Measurements from ENCODE around the gene CCSER1. TPM values are rescaled to one million over a fixed set of nuclear protein-coding genes. Genes with fewer than 3 reads are reported as not detected.

Gene CCSER1
- total and polyA plus RNA-seq, 4 donors, result 0.61 to 23.0 (median 3.8) TPM

DNA sequence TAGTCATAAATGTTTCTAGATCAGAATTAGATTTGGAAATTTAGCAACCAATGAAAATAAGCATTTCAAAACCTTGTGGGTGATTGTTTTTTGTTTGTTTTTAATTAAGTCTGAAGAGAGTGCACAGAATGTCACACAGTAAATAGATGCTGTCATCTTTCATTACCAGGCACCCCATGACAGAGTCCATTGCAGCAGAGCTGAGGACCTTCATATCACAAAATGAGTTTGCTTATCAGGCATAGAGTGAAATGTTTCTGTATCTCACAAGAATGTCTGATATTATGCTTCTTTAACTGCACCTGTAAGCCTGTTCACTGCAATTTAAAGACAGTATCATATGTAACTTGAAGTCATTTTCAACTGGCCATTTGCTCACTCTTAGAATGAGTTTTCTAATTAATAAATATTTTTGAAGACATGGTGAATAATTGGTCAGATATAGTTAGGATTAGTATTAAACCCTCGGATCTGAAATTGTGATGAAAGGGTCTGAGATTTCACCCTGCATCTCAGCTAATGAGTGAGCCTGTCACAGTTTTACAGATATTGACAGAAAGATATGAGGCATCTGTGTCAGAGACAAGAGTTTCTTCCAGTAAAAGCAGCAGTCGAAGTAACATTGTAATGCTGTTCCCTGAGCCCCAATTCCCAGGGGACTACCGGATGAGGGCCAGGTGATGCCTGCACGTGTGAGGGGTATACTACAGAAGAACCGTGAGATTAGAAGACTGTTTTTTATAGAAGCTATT, 416.4 kb downstream of the CCSER1 start:
- ATAC-seq (ENCODE audit: insufficient read depth, low FRiP score) (no peak), DNase-seq (no peak)
- H3K9me3 ChIP-seq (ENCODE audit: control insufficient read depth in 4 of 4, insufficient read depth in 3 of 4, low read length in 3 of 4), result no peaks in the 10 kb centered on the region
- H3K27ac ChIP-seq (ENCODE audit: low read depth in 1 of 2, low read length in 1 of 2), result no peak overlapping the region
- H3K4me1 ChIP-seq (ENCODE audit: control insufficient read depth in 5 of 5, insufficient read depth in 5 of 5, low read length in 5 of 5), result peaks cover 0 to 2% (median 0%) of the 10 kb centered on the region in 5 donors
- H3K9ac ChIP-seq (ENCODE audit: insufficient read depth in 1 of 2, low read length in 2 of 2), result no peak overlapping the region
- no peaks in the 10 kb centered on the region for H3K27me3 ChIP-seq (ENCODE audit: control insufficient read depth in 3 of 3, insufficient read depth in 3 of 3, low read length in 2 of 3)
- WGBS, 2 donors, result 93 to 95% methylated on average over 5 of the region's 5 CpGs
- H3K36me3 ChIP-seq (ENCODE audit: control insufficient read depth in 4 of 4, insufficient read depth in 4 of 4, low read length in 4 of 4), result no peaks in the 10 kb centered on the region
- TF ChIP-seq, protein P1, sequence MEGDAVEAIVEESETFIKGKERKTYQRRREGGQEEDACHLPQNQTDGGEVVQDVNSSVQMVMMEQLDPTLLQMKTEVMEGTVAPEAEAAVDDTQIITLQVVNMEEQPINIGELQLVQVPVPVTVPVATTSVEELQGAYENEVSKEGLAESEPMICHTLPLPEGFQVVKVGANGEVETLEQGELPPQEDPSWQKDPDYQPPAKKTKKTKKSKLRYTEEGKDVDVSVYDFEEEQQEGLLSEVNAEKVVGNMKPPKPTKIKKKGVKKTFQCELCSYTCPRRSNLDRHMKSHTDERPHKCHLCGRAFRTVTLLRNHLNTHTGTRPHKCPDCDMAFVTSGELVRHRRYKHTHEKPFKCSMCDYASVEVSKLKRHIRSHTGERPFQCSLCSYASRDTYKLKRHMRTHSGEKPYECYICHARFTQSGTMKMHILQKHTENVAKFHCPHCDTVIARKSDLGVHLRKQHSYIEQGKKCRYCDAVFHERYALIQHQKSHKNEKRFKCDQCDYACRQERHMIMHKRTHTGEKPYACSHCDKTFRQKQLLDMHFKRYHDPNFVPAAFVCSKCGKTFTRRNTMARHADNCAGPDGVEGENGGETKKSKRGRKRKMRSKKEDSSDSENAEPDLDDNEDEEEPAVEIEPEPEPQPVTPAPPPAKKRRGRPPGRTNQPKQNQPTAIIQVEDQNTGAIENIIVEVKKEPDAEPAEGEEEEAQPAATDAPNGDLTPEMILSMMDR (IDR thresholded peaks at IDR 0.05; ENCODE audit: control extremely low read depth, extremely low read depth), result no peak
- H3K4me3 ChIP-seq, result no peak overlapping the region

DNA sequence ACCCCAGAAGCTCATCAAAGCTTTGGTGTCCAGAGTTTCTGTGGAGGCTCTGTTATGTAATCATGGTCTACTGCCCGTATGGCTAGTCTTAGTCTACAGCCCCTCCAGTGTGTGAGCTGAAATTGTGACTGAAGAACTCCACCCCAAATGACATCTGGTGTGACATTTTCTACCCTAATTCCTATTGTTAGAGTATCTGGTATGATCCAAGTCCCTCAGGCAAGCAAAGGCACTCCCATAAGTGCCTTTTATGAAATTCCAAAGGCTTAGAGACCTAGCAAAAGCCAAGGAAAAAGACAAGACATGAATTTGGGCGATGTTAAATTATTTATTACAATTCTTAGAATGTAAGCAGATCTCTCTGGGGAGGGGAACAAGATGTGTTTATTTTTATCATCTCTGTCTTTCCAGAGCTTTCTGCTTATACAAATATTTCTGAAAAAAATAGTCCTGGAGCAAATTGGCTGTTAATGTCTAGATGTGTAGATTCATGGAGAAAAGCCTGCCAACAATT, 417.4 kb downstream of the CCSER1 start:
- H3K9ac ChIP-seq (ENCODE audit: insufficient read depth in 1 of 2, low read length in 2 of 2), result no peak overlapping the region
- WGBS, 2 donors, result 73 to 82% methylated on average over 2 of the region's 2 CpGs
- no peak for ATAC-seq (ENCODE audit: insufficient read depth, low FRiP score)
- no peak overlapping the region for H3K4me3 ChIP-seq
- H3K36me3 ChIP-seq (ENCODE audit: control insufficient read depth in 4 of 4, insufficient read depth in 4 of 4, low read length in 4 of 4), result no peaks in the 10 kb centered on the region
- TF ChIP-seq, protein P1 (IDR thresholded peaks at IDR 0.05; ENCODE audit: control extremely low read depth, extremely low read depth), result no peak
- H3K4me1 ChIP-seq (ENCODE audit: control insufficient read depth in 5 of 5, insufficient read depth in 5 of 5, low read length in 5 of 5), result peaks cover 0 to 2% (median 0%) of the 10 kb centered on the region in 5 donors
- no peak overlapping the region for H3K27ac ChIP-seq (ENCODE audit: low read depth in 1 of 2, low read length in 1 of 2)
- no peaks in the 10 kb centered on the region for H3K9me3 ChIP-seq (ENCODE audit: control insufficient read depth in 4 of 4, insufficient read depth in 3 of 4, low read length in 3 of 4)
- DNase-seq, result no peak
- H3K27me3 ChIP-seq (ENCODE audit: control insufficient read depth in 3 of 3, insufficient read depth in 3 of 3, low read length in 2 of 3), result no peaks in the 10 kb centered on the region

DNA sequence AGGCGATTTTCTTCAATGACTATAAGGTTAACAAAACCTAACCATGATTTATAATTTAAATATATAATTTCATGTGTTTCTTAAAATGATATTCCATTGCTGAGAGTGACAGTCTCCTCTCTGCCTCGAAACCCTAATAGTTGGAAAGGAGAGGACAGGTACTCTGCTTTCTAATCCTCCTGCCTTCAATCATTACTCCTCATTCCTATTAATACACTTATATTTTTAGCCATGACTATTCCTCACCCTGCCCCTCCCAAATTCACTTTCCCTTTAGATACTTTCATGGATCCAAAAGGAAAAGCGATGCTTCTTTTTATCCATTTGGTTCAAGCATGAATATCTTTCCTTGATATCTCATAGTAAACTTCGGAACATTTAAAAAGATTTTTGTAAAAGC, 418.2 kb downstream of the CCSER1 start:
- peaks cover 0 to 2% (median 0%) of the 10 kb centered on the region in 5 donors for H3K4me1 ChIP-seq (ENCODE audit: control insufficient read depth in 5 of 5, insufficient read depth in 5 of 5, low read length in 5 of 5)
- ATAC-seq (ENCODE audit: insufficient read depth, low FRiP score), result no peak
- no peak for DNase-seq
- TF ChIP-seq, protein P1 (IDR thresholded peaks at IDR 0.05; ENCODE audit: control extremely low read depth, extremely low read depth), result no peak
- 96% methylated on average over 4 of the region's 4 CpGs for WGBS, 2 donors
- no peak overlapping the region for H3K4me3 ChIP-seq
- H3K27me3 ChIP-seq (ENCODE audit: control insufficient read depth in 3 of 3, insufficient read depth in 3 of 3, low read length in 2 of 3), result no peaks in the 10 kb centered on the region
- no peaks in the 10 kb centered on the region for H3K36me3 ChIP-seq (ENCODE audit: control insufficient read depth in 4 of 4, insufficient read depth in 4 of 4, low read length in 4 of 4)
- no peaks in the 10 kb centered on the region for H3K9me3 ChIP-seq (ENCODE audit: control insufficient read depth in 4 of 4, insufficient read depth in 3 of 4, low read length in 3 of 4)
- no peak overlapping the region for H3K9ac ChIP-seq (ENCODE audit: insufficient read depth in 1 of 2, low read length in 2 of 2)
- no peak overlapping the region for H3K27ac ChIP-seq (ENCODE audit: low read depth in 1 of 2, low read length in 1 of 2)
